Neural cell (in vitro differentiated cells): Measurements from ENCODE around the gene NDUFAB1. TPM values are rescaled to one million over a fixed set of nuclear protein-coding genes. Genes with fewer than 3 reads are reported as not detected.

Experiments
- H2AFZ ChIP-seq: fragments of 200-600, 300-800 bp; sonication (generic), shearing (Covaris generic); 2 replicates; pipeline ENCODE4 v1.6.0; 2014; ENCODE audit warnings: low read depth, mild to moderate bottlenecking, antibody characterized with exemption, low read length, moderate library complexity
- H3F3A ChIP-seq: fragments of 200-600 bp; shearing (Covaris generic); 2 replicates; pipeline ENCODE4 v1.6.1; 2016; ENCODE audit warnings: mild to moderate bottlenecking, moderate library complexity, mixed read lengths, antibody characterized with exemption, low read length; ENCODE audit not compliant: insufficient read depth, poor library complexity, severe bottlenecking
- H3K27ac ChIP-seq: fragments of 200-600, 300-800 bp; sonication (generic), shearing (Covaris generic); 2 replicates; pipeline ENCODE4 v1.5.1; 2014; ENCODE audit warnings: mild to moderate bottlenecking, low read length, moderate library complexity
- H3K27me3 ChIP-seq: fragments of 300-800, 200-600 bp; sonication (generic), shearing (Covaris generic); 2 replicates; pipeline ENCODE4 v1.6.0; 2014; ENCODE audit warnings: mild to moderate bottlenecking, low read depth, low read length, moderate library complexity; ENCODE audit not compliant: insufficient read depth
- H3K36me3 ChIP-seq: fragments of 300-800, 200-600 bp; sonication (generic), shearing (Covaris generic); 2 replicates; pipeline ENCODE4 v1.5.1; 2014; ENCODE audit warnings: mild to moderate bottlenecking, antibody characterized with exemption, low read length, moderate library complexity; ENCODE audit not compliant: insufficient read depth
- H3K4me2 ChIP-seq: fragments of 300-800, 200-600 bp; sonication (generic), shearing (Covaris generic); 2 replicates; pipeline ENCODE4 v1.6.0; 2014; ENCODE audit warnings: mild to moderate bottlenecking, low read length
- H3K4me3 ChIP-seq: fragments of 300-800, 200-600 bp; sonication (generic), shearing (Covaris generic); 2 replicates; pipeline ENCODE4 v1.5.1; 2014; ENCODE audit warnings: mild to moderate bottlenecking, low read length, moderate library complexity
- H3K79me2 ChIP-seq: fragments of 200-600 bp; shearing (Covaris generic); replicated peaks from 2 replicates; pipeline ENCODE4 v1.6.0; 2014; ENCODE audit warnings: mild to moderate bottlenecking, low read length, moderate library complexity; ENCODE audit not compliant: insufficient read depth
- H3K9ac ChIP-seq: fragments of 300-800, 200-600 bp; sonication (generic), shearing (Covaris generic); 2 replicates; pipeline ENCODE4 v1.6.1; 2016; ENCODE audit warnings: mild to moderate bottlenecking, low read length, mixed read lengths
- H3K9me2 ChIP-seq: fragments of 200-600 bp; shearing (Covaris generic); 2 replicates; pipeline ENCODE4 v1.6.1; 2016; ENCODE audit warnings: mild to moderate bottlenecking, low read length, mixed read lengths; ENCODE audit not compliant: insufficient read depth
- H3K9me3 ChIP-seq: fragments of 200-600, 300-800 bp; sonication (generic), shearing (Covaris generic); 2 replicates; pipeline ENCODE4 v1.6.1; 2016; ENCODE audit warnings: mild to moderate bottlenecking, mixed run types, low read length, moderate library complexity, mixed read lengths
- H4K20me1 ChIP-seq: fragments of 200-600 bp; shearing (Covaris generic); 2 replicates; pipeline ENCODE4 v1.6.1; 2016; ENCODE audit warnings: mild to moderate bottlenecking, mixed run types; ENCODE audit not compliant: insufficient read depth
- CTCF ChIP-seq: fragments of 450-650 bp; IDR thresholded peaks from 2 replicates; pipeline ENCODE4 v1.5.1; 2014; ENCODE audit warnings: antibody characterized with exemption, mild to moderate bottlenecking, moderate library complexity; ENCODE audit not compliant: poor library complexity, severe bottlenecking
- EZH2 ChIP-seq: fragments of 200-600, 300-800 bp; shearing (Covaris generic), sonication (generic); IDR thresholded peaks from 2 replicates; pipeline ENCODE4 v1.6.1; 2014; ENCODE audit warnings: antibody characterized with exemption, low read length, borderline replicate concordance, mild to moderate bottlenecking; ENCODE audit not compliant: insufficient read depth, poor library complexity, severe bottlenecking
- MXI1 ChIP-seq: fragments of 450-650 bp; conservative IDR thresholded peaks from 2 replicates; pipeline ENCODE4 v1.6.1; 2014; ENCODE audit warnings: antibody characterized with exemption, mild to moderate bottlenecking; ENCODE audit not compliant: poor library complexity, severe bottlenecking
- POLR2AphosphoS5 ChIP-seq: IDR thresholded peaks from 2 replicates; pipeline ENCODE4 v1.6.1; 2012
- RAD21 ChIP-seq: fragments of 450-650 bp; conservative IDR thresholded peaks from 2 replicates; pipeline ENCODE4 v1.6.1; 2014; ENCODE audit warnings: antibody characterized with exemption, mild to moderate bottlenecking, moderate library complexity
- REST ChIP-seq: IDR thresholded peaks from 2 replicates; pipeline ENCODE4 v1.6.1; 2012; ENCODE audit warnings: borderline replicate concordance
- SMC3 ChIP-seq: fragments of 450-650 bp; conservative IDR thresholded peaks from 2 replicates; pipeline ENCODE4 v1.6.1; 2014; ENCODE audit warnings: antibody characterized with exemption, mild to moderate bottlenecking, moderate library complexity; ENCODE audit not compliant: poor library complexity
- TAF1 ChIP-seq: IDR thresholded peaks from 2 replicates; pipeline ENCODE4 v1.6.1; 2012; ENCODE audit warnings: low read depth
- polyA plus RNA-seq: library from polyadenylated mRNA; depleted of rRNA; stranded (reverse); fragments of >200 nt; gene quantifications from 2 replicates; pipeline ENCODE4 v1.2.3, GENCODE V29; 2014

NDUFAB1 gene
- polyA plus RNA-seq, 1 donor from 2014 or later = 492 TPM

GRCh38 chr16:23567602-23568001 lies 28.5 kb downstream of the NDUFAB1 start:
- H3K27me3 ChIP-seq = no peaks in the 10 kb centered on the region
- H4K20me1 ChIP-seq = no peaks in the 10 kb centered on the region
- no peak for TF ChIP-seq MXI1
- TF ChIP-seq REST = no peak
- no peak for TF ChIP-seq SMC3
- no peak for TF ChIP-seq CTCF
- no peak overlapping the region for H3K4me3 ChIP-seq
- H2AFZ ChIP-seq = no peak overlapping the region
- H3K79me2 ChIP-seq = no peaks in the 10 kb centered on the region
- H3K27ac ChIP-seq = no peak overlapping the region
- H3K9me2 ChIP-seq = no peaks in the 10 kb centered on the region
- no peaks in the 10 kb centered on the region for H3F3A ChIP-seq
- no peaks in the 10 kb centered on the region for H3K9me3 ChIP-seq
- H3K9ac ChIP-seq = no peak overlapping the region
- H3K36me3 ChIP-seq = no peaks in the 10 kb centered on the region
- H3K4me2 ChIP-seq = no peak overlapping the region

GRCh38 chr16:23566724-23567123 lies 29.4 kb downstream of the NDUFAB1 start:
- H3K36me3 ChIP-seq = no peaks in the 10 kb centered on the region
- H3F3A ChIP-seq = no peaks in the 10 kb centered on the region

GRCh38 chr16:23564575-23565363 lies 31.3 kb downstream of the NDUFAB1 start:
- H3K4me3 ChIP-seq = no peak overlapping the region
- H3F3A ChIP-seq = no peaks in the 10 kb centered on the region
- H3K79me2 ChIP-seq = peaks cover 9% of the 10 kb centered on the region
- TF ChIP-seq MXI1 (no peak), RAD21 (no peak), TAF1 (no peak), EZH2 (no peak), POLR2AphosphoS5 (no peak)
- no peak overlapping the region for H3K9ac ChIP-seq
- H4K20me1 ChIP-seq = no peaks in the 10 kb centered on the region
- no peak overlapping the region for H3K27ac ChIP-seq
- no peaks in the 10 kb centered on the region for H3K9me2 ChIP-seq
- H2AFZ ChIP-seq = no peak overlapping the region
- H3K9me3 ChIP-seq = no peaks in the 10 kb centered on the region
- H3K4me2 ChIP-seq = no peak overlapping the region
- no peaks in the 10 kb centered on the region for H3K36me3 ChIP-seq
- no peaks in the 10 kb centered on the region for H3K27me3 ChIP-seq

More at GRCh38 chr16:23566724-23567123, 29.4 kb downstream of the NDUFAB1 start:
- no peaks in the 10 kb centered on the region for H3K79me2 ChIP-seq
- no peaks in the 10 kb centered on the region for H3K9me2 ChIP-seq
- no peak overlapping the region for H3K27ac ChIP-seq
- H3K9me3 ChIP-seq = no peaks in the 10 kb centered on the region
- H4K20me1 ChIP-seq = no peaks in the 10 kb centered on the region
- no peak overlapping the region for H3K4me3 ChIP-seq
- H3K4me2 ChIP-seq = no peak overlapping the region
- H3K27me3 ChIP-seq = no peaks in the 10 kb centered on the region
- H2AFZ ChIP-seq = no peak overlapping the region
- no peak for TF ChIP-seq POLR2AphosphoS5
- TF ChIP-seq RAD21 = no peak
- TF ChIP-seq TAF1 = no peak
- H3K9ac ChIP-seq = no peak overlapping the region
